A549 (cell line): ENCODE results near the gene SLC10A1.

Experiments
- CHD2 ChIP-seq: fragments of 150-350 bp; IDR thresholded peaks from 2 replicates; pipeline ENCODE4 v1.6.1; 2014; ENCODE audit warnings: low read length; ENCODE audit not compliant: partially characterized antibody
- CTCF ChIP-seq: fragments of >200 bp; sonication (Bioruptor Twin); formaldehyde crosslinking; IDR thresholded peaks from 3 replicates; pipeline ENCODE4 v1.5.1; 2016
- E2F6 ChIP-seq: IDR thresholded peaks from 2 replicates; pipeline ENCODE4 v1.6.1; 2012; ENCODE audit warnings: low read depth, borderline replicate concordance
- EHMT2 ChIP-seq: fragments of 200-600 bp; sonication (generic); IDR thresholded peaks from 2 replicates; pipeline ENCODE4 v1.6.1; 2016; ENCODE audit warnings: antibody characterized with exemption, low read depth, mild to moderate bottlenecking, moderate library complexity
- EP300 ChIP-seq, 2 experiments: fragments of >200 bp; sonication (Bioruptor Twin); formaldehyde crosslinking; IDR thresholded peaks; 2 replicates in 1 of 2; 3 replicates in 1 of 2; pipeline ENCODE4 v1.6.1; 2016 to 2017
- JUNB ChIP-seq: fragments of >200 bp; sonication (Bioruptor Twin); formaldehyde crosslinking; IDR thresholded peaks from 2 replicates; pipeline ENCODE4 v1.6.1; 2016
- MAX ChIP-seq: IDR thresholded peaks from 2 replicates; pipeline ENCODE4 v1.6.1; 2012
- PHF8 ChIP-seq: fragments of 200-600 bp; sonication (generic); IDR thresholded peaks from 2 replicates; pipeline ENCODE4 v1.6.1; 2016; ENCODE audit warnings: low read depth, mild to moderate bottlenecking, antibody characterized with exemption, moderate library complexity, borderline replicate concordance
- POLR2A ChIP-seq: IDR thresholded peaks from 2 replicates; pipeline ENCODE4 v1.6.1; 2012; ENCODE audit warnings: mild to moderate bottlenecking, low read length
- POLR2AphosphoS2 ChIP-seq: conservative IDR thresholded peaks from 2 replicates; pipeline ENCODE4 v1.6.1; 2012; ENCODE audit warnings: low read length, improper control_type of control experiment, inconsistent platforms
- SREBF2 ChIP-seq: fragments of 450-650 bp; IDR thresholded peaks from 2 replicates; pipeline ENCODE4 v1.6.1; 2014; ENCODE audit warnings: mild to moderate bottlenecking, moderate library complexity

- TF ChIP-seq SREBF2 (no peak), CTCF (no peak), POLR2AphosphoS2 (no peak), JUNB (no peak), PHF8 (no peak), MAX (no peak), EP300 (IDR thresholded peaks at IDR 0.05) (no peak), E2F6 (no peak), EHMT2 (no peak), POLR2A (no peak), CHD2 (no peak)
These were observed 46.5 kb downstream of the SLC10A1 start for GRCh38 chr14:69750495-69750894.
